Occipital lobe (tissue), 2 donors: ENCODE measurements around the gene TRAPPC10. TPM values are rescaled to one million over a fixed set of nuclear protein-coding genes. Genes with fewer than 3 reads are reported as not detected.
"Not testable (repeated sequence)": the region's sequence is repeated elsewhere in the genome, so short reads cannot be mapped to it uniquely, and the experiment has no call there.

Experiments
- DNase-seq: peaks from one replicate; lab custom pipeline; 2025; lab: John Stamatoyannopoulos, UW
- total RNA-seq: library from RNA; depleted of rRNA; stranded (reverse); fragments of >200 nt; gene quantifications from one replicate; pipeline ENCODE4 v1.2.3, GENCODE V29; 2014

TRAPPC10 gene
- total RNA-seq, 1 donor from 2014 or later: 23.1 TPM

DNA sequence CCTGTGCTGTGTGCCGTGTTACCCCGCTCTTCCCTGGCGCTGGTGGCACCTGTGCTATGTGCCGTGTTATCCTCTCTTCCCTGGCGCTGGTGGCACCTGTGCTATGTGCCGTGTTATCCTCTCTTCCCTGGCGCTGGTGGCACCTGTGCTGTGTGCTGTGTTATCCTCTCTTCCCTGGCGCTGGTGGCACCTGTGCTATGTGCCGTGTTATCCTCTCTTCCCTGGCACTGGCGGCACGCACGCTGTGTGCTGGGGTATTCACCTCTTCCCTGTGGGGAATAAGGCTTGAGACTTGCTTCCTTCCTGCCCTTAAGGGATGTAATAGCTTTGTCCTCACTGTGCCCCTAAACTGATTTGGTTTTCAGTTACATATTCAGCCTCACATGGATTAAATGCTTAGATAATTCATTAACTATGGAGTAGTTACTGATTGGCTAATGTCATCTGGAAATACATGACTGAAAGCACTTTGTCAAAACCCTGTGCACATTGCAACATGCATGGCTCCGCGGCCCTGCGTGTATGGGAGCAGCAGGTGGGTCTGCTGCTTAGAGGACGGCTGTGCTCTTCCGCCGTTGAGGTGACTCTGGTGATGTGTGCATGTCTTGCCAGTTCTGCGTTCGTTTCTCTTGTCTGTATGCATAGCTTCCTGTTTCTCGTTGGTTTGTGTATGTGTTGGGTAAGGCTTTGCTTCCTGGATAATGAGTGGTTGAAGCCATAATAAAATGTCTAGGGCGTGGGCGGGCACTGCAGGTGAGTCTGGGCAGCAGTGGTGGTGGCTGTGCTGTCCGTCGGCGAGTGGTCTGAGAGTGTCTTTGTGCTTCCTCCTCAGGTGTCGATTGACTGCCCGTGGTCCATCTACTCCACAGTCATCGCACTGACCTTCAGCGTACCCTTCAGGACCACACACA lies 77.1 kb downstream of the TRAPPC10 start:
- DNase-seq: no peak

DNA sequence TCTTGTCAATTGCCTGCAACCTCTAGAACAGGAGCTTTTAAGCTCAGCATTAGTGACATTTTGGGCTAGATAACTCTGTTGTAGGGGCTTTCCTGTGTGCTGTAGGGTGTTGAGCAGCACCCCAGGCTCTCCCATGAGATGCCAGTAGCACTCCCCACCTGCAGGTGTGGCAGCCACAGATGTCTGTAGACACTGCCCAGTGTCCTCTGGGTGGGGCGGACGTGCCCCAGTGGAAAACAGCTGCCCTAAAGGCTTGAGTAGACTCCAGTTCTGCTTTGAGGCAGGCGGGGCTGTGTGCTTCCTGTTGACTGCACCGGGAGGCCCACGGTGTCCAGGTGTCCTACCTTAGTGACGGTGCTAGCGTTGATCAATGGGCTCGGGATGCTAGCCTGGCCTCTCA lies 78.2 kb downstream of the TRAPPC10 start:
- DNase-seq: no peak

DNA sequence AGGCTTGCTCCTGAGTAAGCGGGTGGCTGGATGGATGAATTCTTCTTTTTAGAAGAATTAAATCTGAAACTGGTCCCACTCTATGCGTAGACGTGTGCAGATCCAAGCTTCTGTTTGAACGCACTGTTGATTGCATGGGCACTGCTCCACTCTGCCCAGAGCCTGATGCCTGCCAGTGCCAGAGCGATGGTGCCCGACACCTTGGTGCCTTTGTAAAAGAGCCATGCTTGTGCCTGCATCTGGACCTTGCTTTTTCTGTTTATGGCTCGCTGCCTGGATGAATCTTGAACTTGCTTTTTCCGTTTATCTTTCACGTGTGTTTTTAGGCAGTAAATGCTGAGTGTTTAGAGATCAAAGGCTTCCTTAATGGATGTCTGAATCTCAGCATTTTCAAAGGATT lies 80.1 kb downstream of the TRAPPC10 start:
- no peak for DNase-seq

GRCh38 chr21:44093761-44094160 lies 81.7 kb downstream of the TRAPPC10 start:
- DNase-seq: no peak

- no peak for DNase-seq
Observed at GRCh38 chr21:44094832-44095231, 82.7 kb downstream of the TRAPPC10 start.

DNA sequence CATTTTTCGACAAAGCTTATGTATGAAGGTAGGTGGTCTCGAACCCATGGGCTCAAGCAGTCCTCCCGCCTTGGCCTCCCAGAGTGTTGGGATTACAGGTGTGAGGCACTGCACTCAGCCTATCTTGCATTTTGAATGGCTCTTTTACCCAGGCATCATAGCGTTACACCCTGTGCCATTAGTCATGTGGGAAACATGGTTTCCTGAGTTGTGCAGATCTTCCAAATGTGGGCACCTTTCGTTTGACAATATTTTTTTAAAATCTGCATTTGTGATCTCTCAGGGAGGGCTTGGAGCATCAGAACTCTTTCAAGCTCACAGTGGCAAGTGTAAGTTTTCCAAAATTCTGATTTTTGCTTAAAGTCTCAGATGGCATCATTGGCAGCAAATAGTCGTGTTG lies 86.4 kb downstream of the TRAPPC10 start:
- not testable (repeated sequence) for DNase-seq

DNA sequence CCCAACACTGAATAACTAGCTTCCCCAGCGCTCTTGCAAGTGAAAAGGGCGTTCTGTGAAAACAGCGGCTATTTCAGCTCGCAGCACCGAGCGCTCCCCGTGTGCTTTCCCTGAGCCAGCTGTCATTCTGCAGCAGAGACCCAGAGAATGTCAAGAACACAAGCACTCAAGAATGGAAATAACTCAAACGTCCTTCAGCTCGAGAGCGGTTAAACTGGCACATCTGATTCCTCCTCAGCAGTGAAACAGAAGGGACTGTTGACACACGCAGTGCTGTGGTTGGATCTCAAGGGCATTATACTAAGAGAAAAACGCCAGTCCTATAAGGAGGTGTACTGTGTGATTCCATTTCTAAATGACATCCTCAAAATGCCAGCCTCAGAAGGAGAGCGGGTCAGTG lies 86.9 kb downstream of the TRAPPC10 start:
- not testable (repeated sequence) for DNase-seq

DNA sequence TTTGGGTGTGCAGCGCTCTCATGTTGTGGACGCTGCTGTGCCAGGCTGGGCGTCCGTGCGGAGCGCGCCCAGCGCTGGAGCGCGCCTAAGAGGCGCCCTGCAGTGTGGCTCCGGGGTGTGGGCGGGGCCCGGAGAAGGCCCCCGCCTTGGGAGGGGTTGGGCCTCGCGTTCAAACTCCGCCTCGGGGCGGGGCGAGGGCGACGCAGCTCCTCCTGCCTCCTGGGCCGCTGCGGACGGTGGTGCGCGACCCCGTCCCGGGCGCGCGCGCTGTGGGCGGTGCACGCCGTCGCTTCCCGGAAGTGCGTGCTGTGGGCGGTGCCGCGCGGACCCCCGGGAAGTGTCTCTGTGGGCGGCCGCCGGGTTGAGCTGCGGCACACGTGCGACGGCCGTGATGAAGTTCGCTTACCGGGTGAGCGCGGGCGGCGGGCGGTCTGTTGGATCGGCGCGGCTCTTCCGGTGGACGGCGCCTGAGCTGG lies 95.0 kb downstream of the TRAPPC10 start, which contains the start of gene PWP2:
Gene PWP2, plus strand, starts transcription at position 374 of the 476 bp plus-strand sequence. Its CDS starts 18 bp downstream, at position 392.
- DNase-seq: not testable (repeated sequence)

DNA sequence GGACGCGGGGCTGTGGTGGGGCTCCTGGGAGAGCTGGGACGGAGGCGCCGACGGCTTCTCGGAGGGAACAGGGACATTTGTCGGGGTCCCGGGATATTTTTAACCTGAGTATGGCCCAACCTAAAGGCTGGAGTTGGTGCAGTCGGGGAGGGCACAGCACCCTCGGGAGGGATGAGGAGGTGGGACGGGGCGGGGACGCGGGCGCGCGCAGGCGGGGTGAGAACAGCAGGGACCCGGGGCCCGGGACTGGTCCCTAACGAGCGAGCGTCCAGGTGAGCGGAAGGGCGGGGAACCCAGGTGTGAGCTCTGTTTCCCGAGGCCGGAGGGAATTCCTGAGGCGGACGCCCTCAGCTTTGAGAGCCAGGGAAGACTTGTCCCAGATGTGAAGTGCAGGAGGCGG lies 95.5 kb downstream of the TRAPPC10 start:
- DNase-seq: not testable (repeated sequence)

GRCh38 chr21:44113702-44114371 lies 101.7 kb downstream of the TRAPPC10 start:
- not testable (repeated sequence) for DNase-seq

DNA sequence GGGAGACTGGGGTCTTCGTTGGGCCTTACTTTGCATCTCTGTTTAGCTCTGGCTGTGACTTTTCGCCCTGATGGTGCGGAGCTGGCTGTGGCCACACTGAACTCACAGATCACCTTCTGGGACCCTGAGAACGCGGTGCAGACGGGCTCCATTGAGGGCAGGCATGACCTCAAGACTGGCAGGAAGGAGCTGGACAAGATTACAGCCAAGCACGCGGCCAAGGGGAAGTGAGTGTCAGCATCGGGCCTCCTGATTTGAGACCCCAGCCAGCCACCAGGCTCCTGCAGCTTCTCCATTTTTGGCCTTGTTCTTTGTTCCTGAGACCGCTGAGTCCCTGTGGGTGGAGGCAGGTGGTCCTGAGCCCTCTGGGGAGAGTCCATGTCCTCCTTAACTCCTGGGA lies 110.0 kb downstream of the TRAPPC10 start:
- DNase-seq: not testable (repeated sequence)

DNA sequence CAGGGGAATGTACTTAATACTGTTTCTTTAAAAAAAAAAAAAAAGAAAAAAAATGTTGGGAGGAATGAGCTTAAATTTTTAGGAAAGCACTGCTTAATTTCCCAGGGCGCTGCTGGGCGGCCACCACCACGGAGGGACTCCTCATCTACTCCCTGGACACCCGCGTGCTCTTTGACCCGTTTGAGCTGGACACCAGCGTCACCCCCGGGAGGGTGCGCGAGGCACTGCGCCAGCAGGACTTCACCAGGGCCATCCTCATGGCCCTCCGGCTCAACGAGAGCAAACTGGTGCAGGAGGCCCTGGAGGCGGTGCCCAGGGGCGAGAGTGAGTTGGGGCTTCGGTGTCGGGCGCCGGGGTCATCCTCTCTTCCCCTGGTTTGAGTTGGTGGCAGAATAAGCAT lies 115.7 kb downstream of the TRAPPC10 start:
- not testable (repeated sequence) for DNase-seq

- DNase-seq: not testable (repeated sequence)
Observed at GRCh38 chr21:44133715-44134057, 121.6 kb downstream of the TRAPPC10 start.

GRCh38 chr21:44134732-44135131 lies 122.6 kb downstream of the TRAPPC10 start:
- DNase-seq: not testable (repeated sequence)

GRCh38 chr21:44138039-44138438 lies 125.9 kb downstream of the TRAPPC10 start:
- not testable (repeated sequence) for DNase-seq

DNA sequence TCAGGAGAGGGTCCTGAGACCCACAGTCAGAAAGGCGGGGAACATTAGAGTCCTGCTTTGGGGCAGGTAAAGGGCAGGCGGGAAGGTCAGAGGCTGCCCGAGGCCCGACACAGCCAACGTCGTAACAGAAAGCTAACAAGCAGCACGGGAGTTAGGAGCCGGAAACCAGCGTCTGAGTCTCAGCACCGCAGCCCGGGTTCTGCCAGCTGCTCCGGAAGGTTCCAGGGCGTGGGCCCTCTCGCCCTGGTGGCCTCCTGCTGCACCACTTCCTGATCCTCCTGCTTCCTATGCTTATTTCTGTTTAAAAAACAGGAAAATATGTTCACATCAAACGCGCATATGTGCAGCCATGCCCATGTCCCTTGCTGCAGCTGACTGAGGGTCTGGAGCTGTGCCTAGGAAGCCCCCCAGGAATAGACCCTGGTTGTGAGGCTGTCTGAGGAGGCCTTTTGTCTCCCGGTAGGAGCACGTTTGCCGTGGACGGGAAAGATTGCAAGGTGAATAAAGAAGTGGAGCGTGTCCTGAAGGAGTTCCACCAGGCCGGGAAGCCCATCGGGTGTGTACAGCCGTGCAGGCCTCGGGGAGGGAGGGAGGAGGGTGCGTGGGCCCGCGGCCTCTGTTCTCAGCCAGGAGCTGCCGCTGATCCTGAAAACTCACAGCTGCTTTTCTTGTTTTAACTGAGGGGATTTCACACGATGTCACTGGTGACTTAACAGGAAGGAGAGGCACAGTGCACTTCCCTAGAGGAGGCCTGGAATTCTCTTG lies 127.9 kb downstream of the TRAPPC10 start:
- DNase-seq: not testable (repeated sequence)

- DNase-seq: not testable (repeated sequence)
Observed at GRCh38 chr21:44140552-44140932, 128.4 kb downstream of the TRAPPC10 start.

DNA sequence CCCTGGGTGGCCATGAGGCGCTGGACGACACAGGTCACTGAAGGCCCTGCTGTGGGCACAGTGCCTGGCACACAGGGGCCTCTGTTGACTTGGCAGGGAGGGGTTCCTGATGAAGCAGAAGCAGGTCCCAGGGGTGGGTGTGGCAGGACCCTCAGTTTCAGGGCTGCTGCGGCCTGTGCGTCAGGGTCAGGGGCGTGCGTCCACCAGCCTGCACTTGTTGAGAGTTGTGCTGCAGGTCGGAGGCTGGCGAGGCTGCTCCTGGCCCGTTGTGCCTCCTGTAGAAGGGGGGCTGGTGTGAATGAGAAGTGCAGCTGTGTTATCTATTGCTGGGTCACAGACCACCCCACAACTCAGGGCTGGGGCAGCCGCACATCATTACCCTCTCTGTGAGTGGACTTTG lies 130.4 kb downstream of the TRAPPC10 start:
- DNase-seq: not testable (repeated sequence)

GRCh38 chr21:44143380-44143779 lies 131.3 kb downstream of the TRAPPC10 start:
- DNase-seq: not testable (repeated sequence)

DNA sequence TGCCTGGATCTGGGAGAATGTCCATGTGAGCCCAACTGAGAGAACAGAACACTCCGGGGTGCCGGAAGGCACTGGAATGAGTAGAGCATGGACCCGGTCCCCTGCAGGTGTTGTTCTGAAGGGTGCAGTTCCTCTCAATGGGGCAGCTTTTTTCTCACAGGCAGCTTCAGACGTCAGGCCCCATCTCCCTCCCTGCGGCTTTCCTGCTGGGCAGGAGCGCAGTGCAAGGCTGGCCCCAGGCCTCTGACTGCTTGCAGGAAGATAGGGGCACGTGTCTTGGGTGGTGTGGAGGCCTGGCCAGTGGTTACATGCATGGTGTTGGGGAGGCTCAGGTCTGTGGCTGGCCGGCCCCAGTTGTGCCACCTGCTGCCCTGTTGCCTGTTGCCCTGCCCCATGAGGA lies 131.9 kb downstream of the TRAPPC10 start:
- DNase-seq: not testable (repeated sequence)

GRCh38 chr21:44144784-44145602 lies 132.9 kb downstream of the TRAPPC10 start:
- not testable (repeated sequence) for DNase-seq
